MM.1S (cell line): ENCODE results near the gene TYW1B.
"Not testable (repeated sequence)": the region's sequence is repeated elsewhere in the genome, so short reads cannot be mapped to it uniquely, and the experiment has no call there.

Source experiments
- CTCF ChIP-seq: fragments of 300-600 bp; sonication (generic); IDR thresholded peaks from 2 replicates; pipeline ENCODE4 v1.5.1; 2016; ENCODE audit warnings: antibody characterized with exemption, low read length, mixed read lengths
- EZH2 ChIP-seq: fragments of 300-600 bp; sonication (generic); optimal IDR thresholded peaks from 2 replicates; pipeline ENCODE3; 2017; ENCODE audit warnings: low read depth, mild to moderate bottlenecking, antibody characterized with exemption, low read length, mixed read lengths

GRCh38 chr7:72810437-72810836 is 17.6 kb downstream of the TYW1B start:
- not testable (repeated sequence) for TF ChIP-seq CTCF, EZH2
